Lung (tissue), 12 donors: ENCODE results near the gene ZNF276. TPM values are rescaled to one million over a fixed set of nuclear protein-coding genes. Genes with fewer than 3 reads are reported as not detected.

Experiments
- ATAC-seq: fragments of 200-7000 bp; cut with Tn5 transposase; one replicate; pipeline ENCODE4 v1.9.1; 2020; ENCODE audit warnings: moderate number of reproducible peaks; ENCODE audit not compliant: insufficient read depth, low FRiP score
- DNase-seq, 3 donors: peaks; one replicate each; pipeline ENCODE4 v3.0.0-alpha.2; 2013 to 2017
- H3K27ac ChIP-seq, 2 donors: one replicate each; pipeline ENCODE4 v1.5.1; 2013; ENCODE audit warnings: mild to moderate bottlenecking in 2 of 2, moderate library complexity in 2 of 2, control low read depth in 1 of 2, inconsistent platforms in 1 of 2, low read depth in 1 of 2, low read length in 1 of 2
- H3K27me3 ChIP-seq, 3 donors: one replicate each; pipeline ENCODE4 v1.5.1; 2013; ENCODE audit warnings: low read length in 2 of 3; ENCODE audit not compliant: control insufficient read depth in 3 of 3, insufficient read depth in 3 of 3
- H3K36me3 ChIP-seq, 4 donors: one replicate each; pipeline ENCODE4 v1.5.1; 2013; ENCODE audit warnings: low read length in 4 of 4, mild to moderate bottlenecking in 1 of 4, moderate library complexity in 1 of 4; ENCODE audit not compliant: control insufficient read depth in 4 of 4, insufficient read depth in 4 of 4
- H3K4me1 ChIP-seq, 5 donors: one replicate each; pipeline ENCODE4 v1.5.1; 2013; ENCODE audit warnings: low read length in 5 of 5, mild to moderate bottlenecking in 2 of 5, moderate library complexity in 1 of 5; ENCODE audit not compliant: control insufficient read depth in 5 of 5, insufficient read depth in 5 of 5
- H3K4me3 ChIP-seq: one replicate; pipeline ENCODE4 v1.5.1; 2013; ENCODE audit warnings: mild to moderate bottlenecking, control low read depth, moderate library complexity
- H3K9ac ChIP-seq, 2 donors: one replicate each; pipeline ENCODE4 v1.5.1; 2013; ENCODE audit warnings: low read length in 2 of 2, control low read depth in 1 of 2; ENCODE audit not compliant: insufficient read depth in 1 of 2
- H3K9me3 ChIP-seq, 4 donors: one replicate each; pipeline ENCODE4 v1.5.1; 2013; ENCODE audit warnings: low read length in 3 of 4, mild to moderate bottlenecking in 1 of 4, moderate library complexity in 1 of 4; ENCODE audit not compliant: control insufficient read depth in 4 of 4, insufficient read depth in 3 of 4
- WGBS, 2 donors: extraction: QIAGEN DNeasy Blood & Tissue Kit; methylation state at CpG; one replicate each; pipeline ENCODE4 v1.1.7; 2013; 5-methylcytosine and 5-hydroxymethylcytosine counted together
- polyA plus RNA-seq, 2 donors: library from polyadenylated mRNA; stranded (reverse); fragments of 200-250 nt; gene quantifications; one replicate each; pipeline ENCODE4 v1.2.1, GENCODE V29; 2013
- total RNA-seq, 2 donors: library from RNA; depleted of rRNA in 1 of 2; stranded (reverse); fragments of >200 nt in 1 of 2; gene quantifications; one replicate each; pipeline ENCODE4 v1.2.1, GENCODE V29; 2014 to 2021
- TF ChIP-seq, protein P1 (sequence below): IDR thresholded peaks from 2 replicates; pipeline ENCODE4 v1.5.1; 2012; ENCODE audit warnings: mild to moderate bottlenecking; ENCODE audit errors: control extremely low read depth, extremely low read depth
- donor health status: control.
- donor health status: control.
- donor health status: Bipolar disorder and iron deficiency.
- donor health status: healthy.
- donor health status: DM: yes; HTN: yes; CAD: no.

The ZNF276 gene
- total and polyA plus RNA-seq, 4 donors = 21.8 to 34.9 (median 25.0) TPM

DNA sequence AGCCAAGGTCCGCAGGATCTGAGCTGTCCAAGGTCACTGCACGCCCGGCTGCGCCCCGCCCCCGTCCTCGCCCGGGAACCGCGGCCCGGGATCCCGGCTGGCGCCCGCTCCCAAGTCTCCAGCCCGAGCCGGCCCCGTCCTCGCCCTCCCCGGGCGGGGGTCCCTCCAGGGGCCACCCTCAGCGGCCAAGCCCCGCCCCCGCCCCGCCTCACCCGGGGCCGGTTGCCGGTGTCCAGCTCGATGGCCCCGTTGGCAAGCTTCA, 855 bp upstream of the ZNF276 start:
- ATAC-seq (peak; percentile 1), DNase-seq (no peak)
- Histone ChIP-seq H3K9ac (no peak overlapping the region), H3K27me3 (no peaks in the 10 kb centered on the region), H3K36me3 (peaks cover 0 to 20% (median 12%) of the 10 kb centered on the region in 4 donors), H3K27ac (peak overlapping the region; percentile 96 to 97), H3K4me3 (peak overlapping the region; percentile 81), H3K4me1 (peaks cover 0 to 32% (median 19%) of the 10 kb centered on the region in 5 donors), H3K9me3 (no peaks in the 10 kb centered on the region)
- 0 to 1% methylated on average over 13 to 29 of the region's 29 CpGs for WGBS, 2 donors
- TF ChIP-seq, protein P1, sequence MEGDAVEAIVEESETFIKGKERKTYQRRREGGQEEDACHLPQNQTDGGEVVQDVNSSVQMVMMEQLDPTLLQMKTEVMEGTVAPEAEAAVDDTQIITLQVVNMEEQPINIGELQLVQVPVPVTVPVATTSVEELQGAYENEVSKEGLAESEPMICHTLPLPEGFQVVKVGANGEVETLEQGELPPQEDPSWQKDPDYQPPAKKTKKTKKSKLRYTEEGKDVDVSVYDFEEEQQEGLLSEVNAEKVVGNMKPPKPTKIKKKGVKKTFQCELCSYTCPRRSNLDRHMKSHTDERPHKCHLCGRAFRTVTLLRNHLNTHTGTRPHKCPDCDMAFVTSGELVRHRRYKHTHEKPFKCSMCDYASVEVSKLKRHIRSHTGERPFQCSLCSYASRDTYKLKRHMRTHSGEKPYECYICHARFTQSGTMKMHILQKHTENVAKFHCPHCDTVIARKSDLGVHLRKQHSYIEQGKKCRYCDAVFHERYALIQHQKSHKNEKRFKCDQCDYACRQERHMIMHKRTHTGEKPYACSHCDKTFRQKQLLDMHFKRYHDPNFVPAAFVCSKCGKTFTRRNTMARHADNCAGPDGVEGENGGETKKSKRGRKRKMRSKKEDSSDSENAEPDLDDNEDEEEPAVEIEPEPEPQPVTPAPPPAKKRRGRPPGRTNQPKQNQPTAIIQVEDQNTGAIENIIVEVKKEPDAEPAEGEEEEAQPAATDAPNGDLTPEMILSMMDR = no peak

DNA sequence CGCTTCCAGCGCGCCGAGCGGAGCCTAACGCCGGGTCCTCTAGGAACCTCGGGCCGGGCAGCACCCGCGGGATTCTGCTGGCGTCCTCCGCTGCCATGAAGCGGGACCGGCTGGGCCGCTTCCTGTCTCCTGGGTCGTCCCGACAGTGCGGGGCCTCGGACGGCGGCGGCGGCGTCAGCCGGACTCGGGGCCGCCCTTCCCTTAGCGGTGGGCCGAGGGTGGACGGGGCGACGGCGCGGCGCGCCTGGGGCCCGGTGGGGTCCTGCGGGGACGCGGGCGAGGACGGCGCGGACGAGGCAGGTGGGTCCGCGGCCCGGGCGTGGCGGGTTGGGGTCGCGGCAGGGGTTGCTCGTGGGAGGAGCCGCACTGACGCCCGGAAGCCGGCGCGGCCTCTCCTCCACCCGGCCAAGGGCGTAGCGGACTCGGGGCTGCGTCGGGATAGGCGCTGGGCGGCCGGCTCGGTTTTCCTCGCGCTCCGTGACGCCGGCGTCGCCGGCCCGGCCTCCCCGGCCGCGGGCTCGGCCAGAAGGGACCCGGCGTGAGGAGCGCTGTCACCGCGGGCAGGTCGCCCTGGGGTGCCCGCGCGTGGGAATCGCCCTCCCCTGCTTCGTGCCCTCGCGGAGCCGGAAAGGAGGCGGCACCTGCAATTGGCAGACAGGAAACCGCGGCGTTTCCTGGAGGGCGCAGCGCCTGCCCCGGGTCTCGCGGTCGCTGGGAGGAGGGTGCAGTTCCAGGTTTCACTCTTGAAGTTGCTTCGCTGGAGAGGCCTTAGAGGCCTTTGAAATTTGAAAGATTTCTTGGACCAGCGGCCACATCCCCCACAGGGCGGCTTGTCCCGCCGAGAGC, 432 bp downstream of the ZNF276 start:
- Histone ChIP-seq H3K9ac (no peak overlapping the region), H3K27ac (peak overlapping the region; percentile 96 to 98), H3K36me3 (peaks cover 0 to 20% (median 13%) of the 10 kb centered on the region in 4 donors), H3K9me3 (no peaks in the 10 kb centered on the region), H3K4me3 (peak overlapping the region; percentile 81), H3K4me1 (peaks cover 0 to 32% (median 19%) of the 10 kb centered on the region in 5 donors), H3K27me3 (no peaks in the 10 kb centered on the region)
- TF ChIP-seq, protein P1 = no peak
- peak; percentile 42 for ATAC-seq
- WGBS, 2 donors = 0 to 1% methylated on average over 81 to 112 of the region's 112 CpGs
- DNase-seq = peak; percentile 26 to 48 (median 31)

DNA sequence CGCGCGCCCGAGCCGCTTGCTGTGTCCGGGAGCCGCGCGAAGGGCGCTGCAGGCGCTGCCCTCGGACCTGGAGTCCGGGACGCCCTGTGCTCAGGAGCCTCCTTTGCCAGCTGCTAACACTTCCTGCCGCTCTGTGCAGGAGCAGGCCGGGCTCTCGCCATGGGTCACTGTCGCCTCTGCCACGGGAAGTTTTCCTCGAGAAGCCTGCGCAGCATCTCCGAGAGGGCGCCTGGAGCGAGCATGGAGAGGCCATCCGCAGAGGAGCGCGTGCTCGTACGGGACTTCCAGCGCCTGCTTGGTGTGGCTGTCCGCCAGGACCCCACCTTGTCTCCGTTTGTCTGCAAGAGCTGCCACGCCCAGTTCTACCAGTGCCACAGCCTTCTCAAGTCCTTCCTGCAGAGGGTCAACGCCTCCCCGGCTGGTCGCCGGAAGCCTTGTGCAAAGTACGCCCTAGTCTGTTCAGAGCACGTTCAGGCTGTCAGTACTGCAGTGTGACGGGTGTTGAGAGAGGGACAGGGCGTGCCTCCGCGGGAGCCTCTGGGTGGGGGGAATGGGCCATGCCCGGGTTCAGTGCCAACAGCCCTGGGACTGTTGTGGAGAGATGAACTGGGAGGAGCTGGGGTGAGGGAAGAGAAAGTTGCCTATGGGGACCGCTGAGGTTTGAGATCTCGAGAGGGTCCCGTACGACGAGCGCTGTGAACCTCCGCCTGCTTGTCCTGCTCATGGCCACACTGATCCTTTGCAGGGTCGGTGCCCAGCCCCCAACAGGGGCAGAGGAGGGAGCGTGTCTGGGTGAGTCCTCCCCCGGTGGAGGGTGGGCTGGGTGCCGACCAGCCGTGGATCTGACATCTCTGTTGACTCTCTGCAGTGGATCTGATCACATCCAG, 1.3 kb downstream of the ZNF276 start:
- DNase-seq (peak; percentile 24 to 64 (median 45)), ATAC-seq (peak; percentile 35)
- peak overlapping the region; percentile 96 to 98 for H3K27ac ChIP-seq
- H3K9me3 ChIP-seq = no peaks in the 10 kb centered on the region
- H3K4me3 ChIP-seq = peak overlapping the region; percentile 81
- WGBS, 2 donors = 15% methylated on average over 56 of the region's 56 CpGs
- no peak overlapping the region for H3K9ac ChIP-seq
- peaks cover 0 to 32% (median 19%) of the 10 kb centered on the region in 5 donors for H3K4me1 ChIP-seq
- H3K27me3 ChIP-seq = no peaks in the 10 kb centered on the region
- TF ChIP-seq, protein P1 = no peak
- peaks cover 5 to 28% (median 18%) of the 10 kb centered on the region in 4 donors for H3K36me3 ChIP-seq
